HUES6 (cell line): ENCODE data around the gene SYT7.
"Not testable (repeated sequence)": the region's sequence is repeated elsewhere in the genome, so short reads cannot be mapped to it uniquely, and the experiment has no call there.

ENCODE experiments used
- H3K27ac ChIP-seq: 2 replicates; pipeline ENCODE4 v1.7.0; 2013; ENCODE audit warnings: low read depth, mild to moderate bottlenecking, low read length, inconsistent platforms
- H3K27me3 ChIP-seq: 2 replicates; pipeline ENCODE4 v1.6.1; 2013; ENCODE audit warnings: low read length; ENCODE audit not compliant: control insufficient read depth, insufficient read depth
- H3K36me3 ChIP-seq: 2 replicates; pipeline ENCODE4 v1.6.1; 2013; ENCODE audit warnings: low read length; ENCODE audit not compliant: control insufficient read depth, insufficient read depth
- H3K4me1 ChIP-seq: 2 replicates; pipeline ENCODE4 v1.6.1; 2013; ENCODE audit warnings: low read length; ENCODE audit not compliant: control insufficient read depth, insufficient read depth
- H3K4me3 ChIP-seq: 2 replicates; pipeline ENCODE4 v1.5.1; 2013; ENCODE audit warnings: low read depth, low read length
- H3K9ac ChIP-seq: one replicate; pipeline ENCODE4 v1.6.1; 2013; ENCODE audit warnings: mild to moderate bottlenecking, low read length
- H3K9me3 ChIP-seq: 2 replicates; pipeline ENCODE4 v1.6.1; 2013; ENCODE audit warnings: low read depth, low read length; ENCODE audit not compliant: control insufficient read depth, insufficient read depth

SYT7 gene

DNA sequence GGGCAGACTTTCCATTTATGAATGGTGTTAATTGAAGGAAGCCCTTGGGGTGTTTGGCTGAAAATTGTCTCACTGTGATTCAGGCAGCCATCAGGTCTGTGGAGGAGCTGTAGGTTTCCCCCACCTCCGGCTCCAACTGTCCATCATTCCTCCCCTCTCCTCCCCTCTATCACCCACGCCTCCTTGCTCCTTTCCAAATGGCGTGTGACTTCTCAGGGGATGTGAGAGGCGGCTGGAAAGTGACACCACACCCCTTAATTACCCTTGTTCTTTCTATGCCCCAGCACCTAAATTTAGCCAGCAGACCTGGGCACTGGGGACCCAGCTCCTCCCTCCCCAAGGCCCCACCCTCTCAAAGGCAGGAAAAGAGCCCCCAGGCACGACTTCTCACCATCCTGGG is 38.1 kb upstream of the SYT7 start:
- Histone ChIP-seq H3K4me1 (peaks cover 26% of the 10 kb centered on the region; the same call in 1 of the 2 replicates), H3K27ac (no peak overlapping the region), H3K36me3 (no peaks in the 10 kb centered on the region), H3K9ac (no peak overlapping the region), H3K9me3 (no peaks in the 10 kb centered on the region), H3K4me3 (no peak overlapping the region), H3K27me3 (no peaks in the 10 kb centered on the region)

DNA sequence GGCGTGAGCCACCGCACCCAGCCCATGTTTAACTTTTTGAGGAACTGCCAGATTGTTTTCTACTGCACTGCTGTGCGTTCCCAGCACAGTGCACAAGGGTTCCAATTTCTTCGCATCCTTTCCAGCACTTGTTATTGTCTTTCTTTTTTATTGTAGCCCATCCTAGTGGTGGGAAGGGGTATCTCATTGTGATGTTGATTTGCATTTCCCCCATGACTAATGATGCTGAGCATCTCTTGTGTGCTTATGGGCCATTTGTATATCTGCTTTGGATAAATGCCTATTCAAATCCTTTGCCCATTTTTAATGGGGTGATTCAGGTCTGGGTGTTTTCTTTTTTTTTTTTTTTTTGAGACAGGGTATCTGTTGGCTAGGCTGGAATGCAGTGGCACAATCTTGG is 36.6 kb upstream of the SYT7 start:
- H3K4me1 ChIP-seq = peaks cover 24% of the 10 kb centered on the region; the same call in 1 of the 2 replicates
- no peaks in the 10 kb centered on the region for H3K36me3 ChIP-seq
- no peak overlapping the region for H3K4me3 ChIP-seq
- no peak overlapping the region for H3K9ac ChIP-seq
- no peaks in the 10 kb centered on the region for H3K9me3 ChIP-seq
- H3K27ac ChIP-seq = no peak overlapping the region
- no peaks in the 10 kb centered on the region for H3K27me3 ChIP-seq

DNA sequence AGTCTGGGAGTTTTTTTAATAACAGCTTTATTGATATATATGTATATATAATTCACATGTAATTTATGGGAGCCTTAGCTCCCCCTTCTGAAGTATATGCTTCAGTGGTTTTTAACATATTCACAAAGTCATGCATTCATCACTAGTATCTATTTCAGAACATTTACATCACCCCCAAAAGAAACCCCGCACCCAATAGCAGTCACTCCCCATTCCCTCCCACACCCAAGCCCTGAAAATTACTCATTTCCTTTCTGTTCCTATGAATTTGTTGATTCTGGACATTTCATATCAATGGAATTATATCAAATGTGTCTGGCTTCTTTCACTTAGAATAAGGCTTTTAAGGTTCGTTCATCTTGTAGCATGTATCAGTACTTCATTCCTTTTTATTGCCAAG is 35.6 kb upstream of the SYT7 start:
- peaks cover 4% of the 10 kb centered on the region; the same call in 1 of the 2 replicates for H3K9me3 ChIP-seq
- no peaks in the 10 kb centered on the region for H3K27me3 ChIP-seq
- H3K4me1 ChIP-seq = peaks cover 15% of the 10 kb centered on the region; the same call in 1 of the 2 replicates
- H3K9ac ChIP-seq = no peak overlapping the region
- no peaks in the 10 kb centered on the region for H3K36me3 ChIP-seq
- no peak overlapping the region for H3K27ac ChIP-seq
- no peak overlapping the region for H3K4me3 ChIP-seq

DNA sequence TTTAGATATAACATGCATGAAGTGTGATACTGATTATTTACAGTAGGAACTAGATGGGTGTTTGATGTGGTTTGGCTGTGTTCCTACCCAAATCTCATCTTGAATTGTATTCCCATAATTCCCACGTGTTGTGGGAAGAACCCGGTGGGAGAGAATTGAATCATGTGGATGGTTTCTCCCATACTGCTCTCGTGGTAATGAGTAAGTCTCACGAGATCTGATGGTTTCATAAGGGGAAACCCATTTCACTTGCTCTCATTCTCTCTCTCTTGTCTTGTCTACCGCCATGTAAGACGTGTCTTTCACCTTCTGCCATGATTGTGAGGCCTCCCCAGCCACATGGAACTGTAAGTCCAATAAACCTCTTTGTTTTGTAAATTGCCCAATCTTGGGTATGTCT is 33.9 kb upstream of the SYT7 start:
- H3K27me3 ChIP-seq, H3K36me3 ChIP-seq, H3K9me3 ChIP-seq, H3K9ac ChIP-seq, H3K27ac ChIP-seq, H3K4me3 ChIP-seq: not testable (repeated sequence)
- peaks cover 24% of the 10 kb centered on the region for H3K4me1 ChIP-seq

DNA sequence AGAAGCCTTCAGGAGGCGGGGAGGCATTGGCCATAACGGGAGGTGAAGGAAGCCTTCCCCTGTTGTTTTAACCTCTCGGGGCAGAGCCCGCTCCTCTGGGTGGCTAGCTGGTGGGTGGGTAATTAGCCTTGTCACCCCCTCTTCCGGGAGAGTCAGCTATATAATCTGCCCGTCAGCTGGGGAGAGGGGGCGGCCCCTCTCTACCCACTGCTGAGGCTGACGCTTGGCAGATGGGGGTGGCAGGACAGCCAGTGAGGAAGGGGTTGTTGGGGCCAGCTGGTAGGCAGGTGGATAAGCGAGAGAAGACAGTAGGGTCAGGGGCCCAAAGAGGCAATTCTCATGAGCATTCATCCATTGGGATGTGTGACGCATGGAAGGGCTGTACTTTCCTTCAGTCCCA is 33.0 kb upstream of the SYT7 start:
- Histone ChIP-seq H3K4me1 (peaks cover 24% of the 10 kb centered on the region), H3K4me3 (no peak overlapping the region), H3K9me3 (peaks cover 4% of the 10 kb centered on the region; the same call in 1 of the 2 replicates), H3K9ac (no peak overlapping the region), H3K27ac (no peak overlapping the region), H3K27me3 (no peaks in the 10 kb centered on the region), H3K36me3 (no peaks in the 10 kb centered on the region)

DNA sequence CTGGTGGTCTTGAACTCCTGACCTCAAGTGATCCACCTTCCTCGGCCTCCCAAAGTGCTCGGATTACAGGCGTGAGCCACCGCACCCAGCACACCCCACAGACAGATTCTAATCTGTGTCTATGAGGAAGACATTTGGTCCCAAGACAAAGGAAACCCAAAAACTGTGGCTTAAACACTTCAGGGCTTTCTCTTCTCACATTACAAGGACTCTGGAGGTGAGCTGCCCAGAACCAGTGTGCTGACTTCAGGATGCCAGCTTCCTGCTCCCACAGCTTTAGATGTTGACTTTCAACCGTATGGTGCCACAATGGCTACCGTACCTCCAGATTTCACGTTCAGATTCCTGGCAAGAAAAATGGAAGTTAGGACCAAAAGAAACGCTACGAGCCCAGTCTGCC is 32.2 kb upstream of the SYT7 start:
- no peak overlapping the region for H3K27ac ChIP-seq

DNA sequence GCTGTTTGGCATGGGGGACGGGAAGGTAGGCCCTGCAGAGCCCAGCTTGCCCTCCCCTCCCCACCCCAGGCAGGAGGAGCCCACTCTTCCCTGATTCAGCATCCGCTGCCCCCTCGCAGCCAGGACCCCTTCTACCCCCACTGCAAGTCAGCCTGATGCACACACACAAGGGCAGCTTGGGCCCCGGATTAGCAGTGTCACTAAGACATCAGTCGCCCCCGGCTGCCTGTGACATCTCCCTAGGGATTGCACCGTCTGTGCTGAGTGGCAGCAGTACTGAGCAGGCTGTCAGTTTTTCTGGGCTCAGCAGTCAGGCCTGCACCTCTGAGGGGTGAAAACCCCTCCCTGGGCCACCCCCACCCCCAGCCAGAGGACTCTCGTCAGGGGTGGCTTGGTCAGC is 30.4 kb upstream of the SYT7 start:
- Histone ChIP-seq H3K9me3 (peaks cover 4% of the 10 kb centered on the region; the same call in 1 of the 2 replicates), H3K4me1 (peaks cover 19% of the 10 kb centered on the region), H3K27ac (no peak overlapping the region), H3K27me3 (no peaks in the 10 kb centered on the region), H3K9ac (no peak overlapping the region), H3K36me3 (no peaks in the 10 kb centered on the region), H3K4me3 (no peak overlapping the region)

More for the DNA sequence above, 32.2 kb upstream of the SYT7 start:
- Histone ChIP-seq H3K4me1 (peaks cover 19% of the 10 kb centered on the region), H3K4me3 (no peak overlapping the region), H3K9ac (no peak overlapping the region), H3K27me3 (no peaks in the 10 kb centered on the region), H3K36me3 (no peaks in the 10 kb centered on the region), H3K9me3 (peaks cover 4% of the 10 kb centered on the region; the same call in 1 of the 2 replicates)

DNA sequence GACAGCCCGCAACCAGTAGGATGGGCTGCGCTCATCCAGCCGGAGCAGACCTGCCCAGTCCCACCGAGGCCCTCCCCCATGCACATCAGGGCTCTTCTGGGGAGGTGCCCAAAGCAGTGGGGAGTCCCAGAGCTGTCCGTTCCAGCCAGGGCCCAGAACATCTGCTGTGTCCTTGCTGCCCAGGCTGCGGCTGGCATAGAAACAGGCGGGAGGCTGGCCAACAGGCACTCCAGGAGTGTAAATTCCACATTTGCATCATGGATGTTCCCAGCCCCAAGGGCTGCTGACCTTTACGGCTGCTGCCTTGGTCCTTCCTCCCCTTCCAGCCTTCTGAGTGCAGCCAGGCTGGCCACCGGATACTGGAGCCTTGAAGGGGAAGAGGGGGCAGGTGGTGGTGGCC is 30.0 kb upstream of the SYT7 start:
- Histone ChIP-seq H3K4me3 (no peak overlapping the region), H3K9ac (no peak overlapping the region), H3K4me1 (peaks cover 19% of the 10 kb centered on the region), H3K27me3 (no peaks in the 10 kb centered on the region), H3K36me3 (no peaks in the 10 kb centered on the region), H3K9me3 (peaks cover 4% of the 10 kb centered on the region; the same call in 1 of the 2 replicates), H3K27ac (no peak overlapping the region)

DNA sequence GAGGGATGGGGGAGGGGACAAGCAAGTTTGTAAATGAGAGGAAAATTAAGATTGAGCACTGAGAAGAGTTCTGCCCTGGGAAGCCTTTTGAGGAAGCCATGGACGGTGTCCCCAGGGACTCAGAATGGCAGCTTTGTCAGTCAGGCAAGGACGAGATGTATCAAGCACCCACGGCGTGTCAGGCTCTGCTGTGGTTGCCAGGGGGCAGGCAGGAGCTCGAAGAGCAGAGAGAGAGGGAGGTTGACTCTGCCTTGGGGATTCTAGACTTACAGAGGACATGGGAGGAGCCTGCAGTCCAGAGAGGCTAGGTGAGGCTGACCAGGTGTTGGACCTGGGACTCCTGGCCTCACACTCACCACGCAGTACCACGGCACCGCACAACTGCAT is 29.1 kb upstream of the SYT7 start:
- no peak overlapping the region for H3K4me3 ChIP-seq
- H3K36me3 ChIP-seq = no peaks in the 10 kb centered on the region
- no peak overlapping the region for H3K27ac ChIP-seq
- H3K4me1 ChIP-seq = peaks cover 19% of the 10 kb centered on the region
- no peaks in the 10 kb centered on the region for H3K27me3 ChIP-seq
- H3K9ac ChIP-seq = no peak overlapping the region
- peaks cover 4% of the 10 kb centered on the region; the same call in 1 of the 2 replicates for H3K9me3 ChIP-seq

DNA sequence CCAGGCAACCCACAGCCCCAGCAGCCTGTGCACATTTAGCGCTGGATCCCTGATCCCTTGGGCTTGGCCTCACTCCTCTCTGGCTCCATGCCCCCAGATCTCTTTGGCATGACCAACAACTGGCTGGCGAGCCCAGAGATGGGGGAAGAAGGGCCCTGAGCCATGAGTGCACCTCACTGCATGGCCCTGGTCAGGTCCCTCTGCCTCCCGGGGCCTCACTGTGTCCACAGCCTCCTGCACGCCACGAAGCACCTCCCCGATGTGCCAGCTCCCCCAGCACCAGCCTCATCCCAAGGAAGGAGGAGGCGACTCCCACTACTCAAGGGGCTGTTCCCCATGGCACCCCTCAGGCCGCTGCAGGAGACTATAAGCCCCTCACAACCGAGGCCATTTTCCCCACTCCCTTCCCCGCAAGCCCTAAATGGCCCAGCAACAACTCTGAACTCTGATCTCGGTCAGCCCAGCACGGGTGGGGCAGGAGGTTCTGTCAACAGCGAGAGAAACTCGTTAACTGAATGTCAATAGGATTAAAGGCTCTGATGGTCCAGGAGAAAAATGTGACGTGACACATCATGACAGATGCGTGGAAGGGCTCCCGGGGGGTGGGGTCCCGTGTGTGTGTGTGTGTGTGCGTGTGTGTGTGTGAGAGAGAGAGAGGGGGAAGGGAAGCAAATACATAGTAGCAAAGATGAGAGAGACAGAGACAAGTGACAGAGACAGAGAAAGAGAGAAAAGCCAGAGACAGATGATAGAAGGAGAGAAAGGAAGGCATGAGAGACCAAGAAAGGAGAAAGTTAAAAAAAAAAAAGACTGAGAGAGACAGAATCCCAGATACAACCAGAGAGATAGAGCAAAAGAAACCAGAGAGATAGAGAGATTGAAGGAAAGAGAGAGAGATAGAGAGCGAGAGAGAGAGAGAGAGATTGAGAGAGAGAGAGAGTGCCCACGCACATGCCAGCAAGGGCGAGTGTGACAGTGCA is 28.4 kb upstream of the SYT7 start:
- Histone ChIP-seq H3K9ac (no peak overlapping the region), H3K4me1 (peaks cover 19% of the 10 kb centered on the region), H3K4me3 (no peak overlapping the region), H3K27me3 (no peaks in the 10 kb centered on the region), H3K36me3 (no peaks in the 10 kb centered on the region), H3K27ac (no peak overlapping the region), H3K9me3 (peaks cover 4% of the 10 kb centered on the region; the same call in 1 of the 2 replicates)

DNA sequence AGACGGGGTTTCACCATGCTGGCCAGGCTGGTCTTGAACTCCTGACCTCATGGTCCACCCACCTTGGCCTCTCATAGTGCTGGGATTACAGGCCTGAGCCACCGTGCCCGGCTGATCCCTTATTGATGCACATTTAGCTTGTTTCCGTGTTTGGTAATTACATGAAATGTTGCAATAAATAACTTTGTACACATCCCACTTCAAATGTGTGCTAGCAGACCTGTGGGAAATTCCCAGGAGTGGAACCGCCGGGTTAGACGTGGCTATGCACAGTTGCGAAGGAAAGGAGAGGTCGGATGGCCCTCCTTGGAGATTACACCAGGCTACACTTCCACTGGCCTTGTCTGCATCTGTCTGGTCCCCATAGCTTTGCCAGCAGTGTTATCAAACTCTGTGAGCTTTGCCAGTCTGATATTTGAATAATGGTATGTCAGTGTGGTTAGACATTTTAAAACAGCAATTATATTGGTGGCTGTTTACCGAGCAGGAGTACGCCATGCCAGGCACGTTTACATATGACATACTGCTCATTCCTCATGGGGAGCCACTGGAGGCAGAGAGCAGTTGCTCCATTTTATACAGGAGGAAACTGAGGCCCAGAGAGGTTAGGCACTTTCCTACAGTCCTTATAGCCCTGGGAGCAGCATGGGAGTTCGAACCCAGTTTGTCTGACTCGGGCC is 27.2 kb upstream of the SYT7 start:
- peaks cover 27% of the 10 kb centered on the region for H3K4me1 ChIP-seq
- peaks cover 4% of the 10 kb centered on the region; the same call in 1 of the 2 replicates for H3K9me3 ChIP-seq
- no peak overlapping the region for H3K27ac ChIP-seq
- H3K9ac ChIP-seq = no peak overlapping the region
- H3K36me3 ChIP-seq = no peaks in the 10 kb centered on the region
- H3K27me3 ChIP-seq = no peaks in the 10 kb centered on the region
- no peak overlapping the region for H3K4me3 ChIP-seq
